Thymus (tissue), 11 donors: ENCODE data around the gene SDHA. TPM values are rescaled to one million over a fixed set of nuclear protein-coding genes. Genes with fewer than 3 reads are reported as not detected.
"Not testable (repeated sequence)": the region's sequence is repeated elsewhere in the genome, so short reads cannot be mapped to it uniquely, and the experiment has no call there.

Experiments
- DNase-seq, 9 donors: peaks; one replicate each; pipeline ENCODE4 v3.0.0-alpha.2; 2013; ENCODE audit warnings: low spot score in 9 of 9, low read depth in 6 of 9, missing footprints in 1 of 9
- H3K27ac ChIP-seq, 2 donors: one replicate each; pipeline ENCODE4 v1.5.1; 2013; ENCODE audit warnings: control low read depth in 1 of 2, low read depth in 1 of 2, low read length in 1 of 2, mild to moderate bottlenecking in 1 of 2, moderate library complexity in 1 of 2
- H3K27me3 ChIP-seq, 2 donors: one replicate each; pipeline ENCODE4 v1.5.1; 2013; ENCODE audit warnings: low read length in 1 of 2; ENCODE audit not compliant: control insufficient read depth in 2 of 2, insufficient read depth in 1 of 2
- H3K36me3 ChIP-seq, 2 donors: one replicate each; pipeline ENCODE4 v1.5.1; 2013; ENCODE audit warnings: low read length in 1 of 2, mild to moderate bottlenecking in 1 of 2, moderate library complexity in 1 of 2; ENCODE audit not compliant: control insufficient read depth in 2 of 2, insufficient read depth in 2 of 2
- H3K4me1 ChIP-seq, 2 donors: one replicate each; pipeline ENCODE4 v1.5.1; 2013; ENCODE audit warnings: low read length in 2 of 2; ENCODE audit not compliant: control insufficient read depth in 2 of 2, insufficient read depth in 2 of 2
- H3K4me3 ChIP-seq, 2 donors: one replicate each; pipeline ENCODE4 v1.5.1; 2013; ENCODE audit warnings: low read length in 2 of 2, control low read depth in 1 of 2, mild to moderate bottlenecking in 1 of 2
- H3K9me3 ChIP-seq, 2 donors: one replicate each; pipeline ENCODE4 v1.5.1; 2013; ENCODE audit warnings: low read length in 1 of 2, mild to moderate bottlenecking in 1 of 2; ENCODE audit not compliant: control insufficient read depth in 2 of 2, insufficient read depth in 1 of 2
- WGBS: extraction: QIAGEN DNeasy Blood & Tissue Kit; methylation state at CpG from one replicate; pipeline ENCODE4 v1.1.7; 2013; 5-methylcytosine and 5-hydroxymethylcytosine counted together
- polyA plus RNA-seq: library from polyadenylated mRNA; stranded (reverse); fragments of 200-250 nt; gene quantifications from one replicate; pipeline ENCODE4 v1.2.3, GENCODE V29; 2013
- total RNA-seq: library from RNA; stranded (reverse); fragments of 120-200 nt; gene quantifications from one replicate; pipeline ENCODE4 v1.2.4, GENCODE V29; 2013
- donor health status: healthy.

SDHA gene
- total and polyA plus RNA-seq, 2 donors, result 71.7 to 77.5 TPM

DNA sequence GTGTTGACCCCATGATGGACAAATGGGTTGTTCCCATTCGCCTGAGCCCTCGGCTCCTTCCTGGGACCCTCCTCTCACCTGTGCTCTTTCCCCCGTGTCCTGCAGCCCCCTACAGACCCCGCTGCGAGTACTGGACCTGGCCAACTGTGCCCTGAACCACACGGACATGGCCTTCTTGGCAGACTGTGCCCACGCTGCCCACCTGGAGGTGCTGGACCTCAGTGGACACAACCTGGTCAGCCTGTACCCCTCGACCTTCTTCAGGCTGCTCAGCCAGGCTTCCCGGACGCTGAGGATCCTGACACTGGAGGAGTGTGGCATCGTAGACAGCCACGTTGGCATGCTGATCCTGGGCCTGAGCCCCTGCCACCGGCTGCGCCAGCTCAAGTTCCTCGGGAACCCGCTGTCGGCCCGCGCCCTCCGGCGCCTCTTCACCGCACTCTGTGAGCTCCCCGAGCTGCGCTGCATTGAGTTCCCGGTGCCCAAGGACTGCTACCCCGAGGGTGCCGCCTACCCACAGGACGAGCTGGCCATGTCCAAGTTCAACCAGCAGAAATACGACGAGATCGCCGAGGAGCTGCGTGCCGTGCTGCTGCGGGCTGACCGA, 23.4 kb upstream of the SDHA start:
- H3K36me3 ChIP-seq, result peaks cover 3 to 7% of the 10 kb centered on the region in 2 donors
- H3K27me3 ChIP-seq, result peaks cover 0 to 2% of the 10 kb centered on the region in 2 donors
- no peak overlapping the region for H3K27ac ChIP-seq
- WGBS, result 97% methylated on average over 36 of the region's 36 CpGs
- no peaks in the 10 kb centered on the region for H3K9me3 ChIP-seq
- DNase-seq, result no peak
- peaks cover 6 to 42% of the 10 kb centered on the region in 2 donors for H3K4me1 ChIP-seq
- H3K4me3 ChIP-seq, result no peak overlapping the region

DNA sequence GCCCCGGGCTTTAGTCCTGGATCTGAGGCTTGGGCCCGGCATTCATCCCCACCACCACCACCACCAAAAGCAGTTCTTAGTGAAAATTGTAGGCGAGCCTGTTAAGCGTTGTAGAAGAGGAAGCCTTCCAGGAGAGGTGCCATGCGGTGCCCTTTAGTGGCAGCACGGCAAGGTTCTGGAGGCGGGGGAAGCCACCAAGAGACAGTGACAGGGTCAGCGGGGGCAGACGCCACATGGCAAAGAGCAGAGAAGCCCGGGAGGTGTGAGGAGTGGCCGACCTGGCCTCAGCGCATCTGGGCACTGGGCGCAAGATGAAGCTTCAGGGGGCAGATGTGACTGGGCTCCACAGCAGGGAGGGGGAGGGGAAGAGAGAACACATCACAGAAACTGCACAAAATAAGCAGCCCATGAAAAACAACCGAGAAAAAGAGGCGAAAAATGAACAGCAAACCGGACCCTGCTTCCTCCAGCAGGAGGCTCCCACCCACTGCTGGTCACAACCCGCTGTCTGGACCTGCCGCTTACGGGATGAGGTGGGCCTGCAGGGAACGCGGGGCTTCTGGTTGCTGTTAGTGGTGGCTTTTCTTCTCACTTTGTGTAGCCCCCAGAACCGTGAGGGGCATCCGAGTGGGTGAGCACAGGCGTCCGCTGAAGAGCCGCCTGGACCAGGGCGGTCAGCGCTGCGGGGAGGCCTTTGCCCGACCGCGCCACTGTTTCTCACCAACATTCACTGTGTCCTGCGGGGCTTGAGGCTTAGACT, 22.5 kb upstream of the SDHA start:
- Histone ChIP-seq H3K4me1 (peaks cover 8 to 40% of the 10 kb centered on the region in 2 donors), H3K9me3 (no peaks in the 10 kb centered on the region), H3K27ac (no peak overlapping the region), H3K27me3 (peaks cover 0 to 2% of the 10 kb centered on the region in 2 donors), H3K36me3 (peaks cover 3 to 7% of the 10 kb centered on the region in 2 donors), H3K4me3 (no peak overlapping the region)
- no peak for DNase-seq
- 91% methylated on average over 33 of the region's 33 CpGs for WGBS

DNA sequence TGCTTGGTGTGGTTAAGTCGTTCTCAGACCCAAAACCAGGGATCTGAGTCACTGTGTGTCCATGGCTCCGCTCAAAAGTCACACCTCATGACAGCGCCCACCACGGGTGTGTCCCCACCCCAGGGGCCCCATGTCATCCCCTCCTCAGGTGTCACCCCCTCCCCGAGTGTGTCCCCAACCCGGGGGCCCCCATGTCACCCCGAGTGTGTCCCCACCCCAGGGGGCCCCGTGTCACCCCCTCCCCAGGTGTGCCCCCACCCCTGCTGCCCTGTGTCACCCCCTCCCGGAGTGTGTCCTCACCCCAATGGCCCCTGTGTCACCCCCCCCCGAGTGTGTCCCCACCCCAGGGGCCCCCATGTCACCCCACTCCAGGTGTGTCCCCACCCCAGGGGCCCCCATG, 21.8 kb upstream of the SDHA start:
- Histone ChIP-seq H3K4me3 (no peak overlapping the region), H3K36me3 (peaks cover 3 to 7% of the 10 kb centered on the region in 2 donors), H3K9me3 (no peaks in the 10 kb centered on the region), H3K27ac (no peak overlapping the region), H3K4me1 (peaks cover 10 to 38% of the 10 kb centered on the region in 2 donors), H3K27me3 (peaks cover 0 to 2% of the 10 kb centered on the region in 2 donors)
- DNase-seq, result no peak
- 77% methylated on average over 10 of the region's 10 CpGs for WGBS

DNA sequence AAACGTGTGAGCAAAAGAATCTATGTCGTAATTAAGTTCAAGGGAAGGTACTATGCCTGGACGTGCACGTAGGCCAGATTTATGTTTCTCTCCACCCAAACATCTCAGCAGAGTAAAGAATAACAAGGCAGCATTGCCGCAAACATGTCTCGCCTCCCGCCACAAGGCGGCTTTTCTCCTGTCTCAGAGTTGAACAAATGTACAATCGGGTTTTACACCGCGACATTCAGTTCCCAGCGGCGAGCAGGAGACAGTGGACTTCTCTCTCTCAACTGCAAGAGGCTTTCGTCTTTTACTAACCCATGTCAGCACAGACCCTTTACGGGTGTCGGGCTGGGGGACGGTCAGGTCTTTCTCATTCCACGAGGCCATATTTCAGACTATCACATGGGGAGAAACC, 21.1 kb upstream of the SDHA start:
- 83% methylated on average over 18 of the region's 18 CpGs for WGBS
- H3K4me1 ChIP-seq, result peaks cover 7 to 38% of the 10 kb centered on the region in 2 donors
- H3K27me3 ChIP-seq, H3K27ac ChIP-seq, H3K4me3 ChIP-seq, H3K9me3 ChIP-seq, H3K36me3 ChIP-seq: not testable (repeated sequence)
- peak in 1 of 9 donors; percentile 17 for DNase-seq

DNA sequence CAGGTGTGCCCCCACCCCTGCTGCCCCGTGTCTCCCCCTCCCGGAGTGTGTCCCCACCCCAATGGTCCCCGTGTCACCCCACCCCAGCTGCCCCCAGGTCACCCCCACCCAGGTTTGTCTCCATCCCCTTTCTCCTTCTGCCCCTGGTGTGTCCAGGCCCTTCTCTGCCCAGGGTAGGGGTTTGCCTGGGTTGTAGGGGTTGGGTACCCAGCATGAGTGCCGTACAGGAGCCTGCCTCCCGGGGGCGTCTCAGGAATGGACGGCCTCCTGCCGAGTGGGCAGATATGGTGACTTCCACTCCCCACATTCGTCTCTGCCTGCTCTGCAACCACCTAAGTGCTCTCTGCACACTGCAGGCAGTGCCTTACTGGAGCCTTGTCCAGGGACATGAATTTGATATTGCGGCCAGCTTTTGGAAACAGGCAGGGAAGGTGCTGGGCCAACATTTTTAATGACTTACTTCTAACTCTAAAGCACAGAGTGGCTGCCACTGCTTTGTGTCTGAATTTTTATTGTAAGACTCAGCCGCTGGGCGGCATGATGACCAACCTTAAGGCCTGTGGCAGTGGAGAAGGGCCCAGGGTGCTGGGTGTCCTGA, 20.1 kb upstream of the SDHA start:
- Histone ChIP-seq H3K36me3 (peaks cover 3 to 7% of the 10 kb centered on the region in 2 donors), H3K4me1 (peaks cover 8 to 33% of the 10 kb centered on the region in 2 donors), H3K9me3 (no peaks in the 10 kb centered on the region), H3K4me3 (no peak overlapping the region), H3K27ac (no peak overlapping the region), H3K27me3 (no peaks in the 10 kb centered on the region)
- no peak for DNase-seq
- 96% methylated on average over 12 of the region's 12 CpGs for WGBS

DNA sequence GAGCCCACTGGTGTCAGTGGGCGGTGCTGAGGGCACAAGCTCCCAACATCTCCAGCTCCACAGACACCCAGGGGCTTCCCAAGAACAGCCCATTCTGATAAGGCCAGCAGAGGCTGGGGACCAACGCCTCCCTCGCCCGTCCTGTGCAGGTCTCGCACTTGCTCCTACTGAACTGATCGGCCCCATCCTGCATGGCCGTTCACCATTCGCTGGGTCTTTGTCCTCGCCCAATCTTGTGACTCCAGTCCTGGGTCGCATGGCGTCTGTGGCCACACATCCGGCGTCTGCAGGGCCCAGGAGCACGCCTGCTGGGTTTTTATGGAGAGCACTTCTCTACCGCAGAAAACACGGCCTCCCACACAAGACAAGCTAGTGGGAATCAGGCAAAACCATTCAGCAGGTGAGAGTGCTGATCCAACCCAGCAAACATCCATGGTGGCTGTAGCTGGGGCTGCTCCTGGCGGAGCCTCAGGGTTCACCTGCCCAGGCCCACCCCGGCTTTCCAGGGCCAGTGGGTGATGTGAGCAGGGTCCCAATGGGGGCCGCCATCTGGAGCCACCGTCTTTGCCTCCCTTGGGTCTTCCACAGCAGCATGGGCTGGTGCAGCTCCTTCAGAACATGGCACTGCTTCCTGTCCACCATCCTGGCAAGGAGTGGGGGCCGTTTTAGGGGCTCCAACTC, 19.5 kb upstream of the SDHA start:
- no peaks in the 10 kb centered on the region for H3K9me3 ChIP-seq
- no peaks in the 10 kb centered on the region for H3K27me3 ChIP-seq
- DNase-seq, result no peak
- WGBS, result 98% methylated on average over 21 of the region's 21 CpGs
- peaks cover 8 to 33% of the 10 kb centered on the region in 2 donors for H3K4me1 ChIP-seq
- H3K27ac ChIP-seq, result no peak overlapping the region
- peaks cover 9 to 12% of the 10 kb centered on the region in 2 donors for H3K36me3 ChIP-seq
- no peak overlapping the region for H3K4me3 ChIP-seq

DNA sequence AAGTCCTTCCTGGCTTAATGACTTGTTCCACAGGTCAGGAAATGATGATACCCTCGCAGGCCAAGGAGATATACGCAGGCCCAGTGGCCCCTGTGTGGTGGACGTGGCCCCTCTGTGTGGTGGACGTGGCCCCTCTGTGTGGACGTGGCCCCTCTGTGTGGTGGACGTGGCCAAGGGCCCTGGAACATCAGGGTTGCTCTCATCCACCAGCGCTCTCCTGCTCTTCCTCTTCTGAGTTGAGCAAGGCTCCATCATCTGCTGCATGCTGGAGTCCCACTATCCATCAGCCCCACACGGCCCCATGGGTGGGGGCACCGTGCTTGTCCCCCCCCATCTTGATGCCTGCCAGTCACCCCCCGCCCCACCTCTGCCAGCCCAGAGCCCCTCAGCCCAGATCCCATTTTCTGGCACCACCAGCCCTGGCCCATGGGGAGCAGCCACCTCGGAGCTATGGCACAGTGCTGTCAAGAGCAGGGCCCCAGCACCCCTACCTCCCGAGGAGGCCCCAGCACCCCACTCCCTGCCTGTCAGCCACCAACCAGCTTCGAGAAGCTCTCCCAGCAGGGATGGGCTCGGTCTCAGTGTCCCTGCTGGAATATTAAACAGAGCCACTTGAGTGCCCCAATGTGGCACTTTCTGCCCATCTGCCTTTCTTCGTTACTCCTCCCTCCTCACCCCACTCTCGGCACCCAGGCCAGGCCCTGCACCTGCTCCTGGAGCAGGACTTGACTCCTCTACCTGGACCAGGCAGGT, 18.7 kb upstream of the SDHA start:
- no peak overlapping the region for H3K4me3 ChIP-seq
- peaks cover 8 to 33% of the 10 kb centered on the region in 2 donors for H3K4me1 ChIP-seq
- peaks cover 0 to 4% of the 10 kb centered on the region in 2 donors for H3K9me3 ChIP-seq
- 98% methylated on average over 16 of the region's 16 CpGs for WGBS
- no peaks in the 10 kb centered on the region for H3K27me3 ChIP-seq
- DNase-seq, result no peak
- no peak overlapping the region for H3K27ac ChIP-seq
- peaks cover 16 to 19% of the 10 kb centered on the region in 2 donors for H3K36me3 ChIP-seq

DNA sequence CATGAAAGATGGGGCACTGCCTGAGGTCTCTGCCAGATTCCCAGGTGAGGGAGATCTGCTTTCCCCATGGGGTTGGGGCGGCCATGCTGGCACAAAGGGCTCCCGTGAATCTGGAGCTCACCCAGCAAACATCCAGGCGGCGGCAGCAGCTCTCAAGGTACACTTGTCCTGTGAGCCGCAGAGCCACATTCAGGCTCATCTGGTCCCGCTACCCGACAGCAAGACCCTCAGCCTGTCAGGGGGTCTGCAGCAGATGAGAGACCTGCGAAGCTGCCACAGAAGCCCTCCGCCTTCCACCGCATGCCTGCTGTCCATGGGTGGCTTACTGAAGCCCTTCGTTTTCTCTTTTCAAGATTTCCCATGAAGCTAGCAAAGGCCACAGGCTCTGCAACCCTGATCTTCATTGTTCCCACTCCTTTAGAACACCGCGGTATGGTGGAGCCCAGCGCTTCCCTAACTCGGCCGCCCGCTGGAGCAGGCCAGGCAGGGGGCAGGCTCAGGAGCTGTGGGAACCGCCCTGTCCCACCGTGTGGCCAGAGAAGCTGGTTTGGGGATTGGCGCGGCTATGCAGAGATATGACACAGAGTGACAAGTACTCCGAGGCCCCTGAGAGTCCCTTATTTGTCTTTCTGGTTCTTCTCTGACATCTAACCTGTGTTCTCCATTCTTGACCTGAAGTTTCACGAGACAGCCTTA, 18.0 kb upstream of the SDHA start:
- Histone ChIP-seq H3K9me3 (peaks cover 0 to 4% of the 10 kb centered on the region in 2 donors), H3K36me3 (peaks cover 17 to 23% of the 10 kb centered on the region in 2 donors), H3K4me1 (peaks cover 8 to 33% of the 10 kb centered on the region in 2 donors), H3K4me3 (no peak overlapping the region), H3K27me3 (no peaks in the 10 kb centered on the region), H3K27ac (no peak overlapping the region)
- DNase-seq, result no peak
- WGBS, result 95% methylated on average over 23 of the region's 23 CpGs
